GM13977 (cell line): ENCODE results near the gene SLC5A10.

ENCODE experiments used
- DNase-seq: peaks from one replicate; pipeline ENCODE4 v3.0.0; 2012; ENCODE audit warnings: low spot score
- CTCF ChIP-seq: IDR thresholded peaks from 2 replicates; pipeline ENCODE4 v1.5.1; 2012; ENCODE audit warnings: mild to moderate bottlenecking, control low read depth; ENCODE audit not compliant: insufficient read depth; ENCODE audit errors: extremely low read depth, missing control alignments
- in situ Hi-C: fragments of 300-500 bp; cut with MboI; formaldehyde crosslinking; loops from one replicate; pipeline ENCODE4 v1.12.0; 2022; ENCODE audit warnings: low sequenced_read_pairs, low pct_unique_long_range_greater_than_20kb, mixed read lengths, inconsistent platforms; ENCODE audit not compliant: unreplicated experiment

The SLC5A10 gene

GRCh38 chr17:18995220-18995619 lies 43.3 kb downstream of the SLC5A10 start:
- DNase-seq = no peak
- in situ Hi-C loops = no loop called here
- no peak for TF ChIP-seq CTCF

GRCh38 chr17:18996458-18996857 lies 44.5 kb downstream of the SLC5A10 start:
- DNase-seq = no peak
- no peak for TF ChIP-seq CTCF
- in situ Hi-C loops = no loop called here

- no peak for TF ChIP-seq CTCF
- in situ Hi-C loops = no loop called here
- no peak for DNase-seq
Observed at GRCh38 chr17:18997650-18998196, 45.8 kb downstream of the SLC5A10 start.

- DNase-seq = no peak
- TF ChIP-seq CTCF = no peak
- in situ Hi-C loops = no loop called here
Observed at GRCh38 chr17:18999394-18999793, 47.4 kb downstream of the SLC5A10 start.

GRCh38 chr17:18999911-19000310 lies 47.9 kb downstream of the SLC5A10 start:
- in situ Hi-C loops = loop anchor here (25.0 kb wide), 1 partner anchor 188 kb away; no protein-coding TSS in a partner anchor
- no peak for TF ChIP-seq CTCF
- no peak for DNase-seq

GRCh38 chr17:19000531-19001325 lies 48.8 kb downstream of the SLC5A10 start:
- no peak for TF ChIP-seq CTCF
- no peak for DNase-seq

More at GRCh38 chr17:19000531-19001325, 48.8 kb downstream of the SLC5A10 start:
- in situ Hi-C loops = loop anchor here (25.0 kb wide), 1 partner anchor 188 kb away; no protein-coding TSS in a partner anchor
